SK-N-SH treated with all-trans-retinoic acid at 6 μM for 48 hours (cell line): Measurements from ENCODE around the gene IGSF6.
"Not testable (repeated sequence)": the region's sequence is repeated elsewhere in the genome, so short reads cannot be mapped to it uniquely, and the experiment has no call there.

ENCODE experiments used
- ATAC-seq: fragments of 200-7000 bp; cut with Tn5 transposase; 3 replicates; pipeline ENCODE4 v1.9.1; 2020; ENCODE audit warnings: mild to moderate bottlenecking, moderate library complexity
- ARNTL ChIP-seq: fragments of 450-650 bp; formaldehyde crosslinking; IDR thresholded peaks from 2 replicates; pipeline ENCODE4 v1.5.0; 2020; ENCODE audit warnings: low read depth, mild to moderate bottlenecking, moderate library complexity, borderline replicate concordance
- BACH2 ChIP-seq: fragments of 250-450 bp; sonication (Bioruptor Pico); IDR thresholded peaks from 2 replicates; pipeline ENCODE4 v1.9.0; 2021; ENCODE audit warnings: mild to moderate bottlenecking, borderline replicate concordance
- CREB5 ChIP-seq: fragments of 250-450 bp; sonication (Bioruptor Pico); IDR thresholded peaks from 2 replicates; pipeline ENCODE4 v1.5.1; 2020; ENCODE audit warnings: low read depth, mild to moderate bottlenecking, moderate library complexity
- CSDC2 ChIP-seq: fragments of 250-450 bp; sonication (Bioruptor Pico); IDR thresholded peaks from 2 replicates; pipeline ENCODE4 v1.5.0; 2020; ENCODE audit warnings: mild to moderate bottlenecking, moderate library complexity
- CSRNP3 ChIP-seq: fragments of 250-450 bp; sonication (Bioruptor Pico); IDR thresholded peaks from 2 replicates; pipeline ENCODE4 v1.5.1; 2021; ENCODE audit warnings: mild to moderate bottlenecking, moderate library complexity
- ESRRG ChIP-seq: fragments of 250-450 bp; sonication (Bioruptor Pico); IDR thresholded peaks from 2 replicates; pipeline ENCODE4 v1.6.1; 2021; ENCODE audit warnings: mild to moderate bottlenecking
- GLIS3 ChIP-seq: fragments of 250-450 bp; sonication (Bioruptor Pico); IDR thresholded peaks from 2 replicates; pipeline ENCODE4 v1.5.0; 2020; ENCODE audit warnings: mild to moderate bottlenecking, moderate library complexity
- ISL1 ChIP-seq: fragments of 250-450 bp; sonication (Bioruptor Pico); IDR thresholded peaks from 2 replicates; pipeline ENCODE4 v2.1.2; 2022; ENCODE audit warnings: mild to moderate bottlenecking, moderate library complexity
- OSR1 ChIP-seq: fragments of 250-450 bp; sonication (Bioruptor Pico); IDR thresholded peaks from 2 replicates; pipeline ENCODE4 v1.8.0; 2022; ENCODE audit warnings: moderate library complexity, mild to moderate bottlenecking, inconsistent platforms
- POU6F1 ChIP-seq: fragments of 250-450 bp; sonication (Bioruptor Pico); IDR thresholded peaks from 2 replicates; pipeline ENCODE4 v1.8.0; 2021; ENCODE audit warnings: low read depth, mild to moderate bottlenecking, moderate library complexity, borderline replicate concordance
- PPARA ChIP-seq: fragments of 250-450 bp; sonication (Bioruptor Pico); IDR thresholded peaks from 2 replicates; pipeline ENCODE4 v1.5.0; 2020; ENCODE audit warnings: mild to moderate bottlenecking, borderline replicate concordance
- RARB ChIP-seq: fragments of 250-450 bp; sonication (Bioruptor Pico); IDR thresholded peaks from 2 replicates; pipeline ENCODE4 v1.8.0; 2021; ENCODE audit warnings: mild to moderate bottlenecking, moderate library complexity
- SNAI2 ChIP-seq: fragments of 250-450 bp; sonication (Bioruptor Pico); IDR thresholded peaks from 2 replicates; pipeline ENCODE4 v1.5.0; 2020; ENCODE audit warnings: mild to moderate bottlenecking, moderate library complexity
- TCF4 ChIP-seq: fragments of 250-450 bp; sonication (Bioruptor Pico); IDR thresholded peaks from 2 replicates; pipeline ENCODE4 v1.8.0; 2021; ENCODE audit warnings: mild to moderate bottlenecking, moderate library complexity, borderline replicate concordance
- TOX ChIP-seq: fragments of 250-450 bp; sonication (Bioruptor Pico); IDR thresholded peaks from 2 replicates; pipeline ENCODE4 v1.8.0; 2021; ENCODE audit warnings: mild to moderate bottlenecking, moderate library complexity, borderline replicate concordance
- TSHZ2 ChIP-seq: fragments of 250-450 bp; sonication (Bioruptor Pico); IDR thresholded peaks from 2 replicates; pipeline ENCODE4 v1.5.0; 2020; ENCODE audit warnings: mild to moderate bottlenecking, moderate library complexity
- ZC3H10 ChIP-seq: fragments of 250-450 bp; sonication (Bioruptor Pico); IDR thresholded peaks from 2 replicates; pipeline ENCODE4 v1.5.1; 2021; ENCODE audit warnings: mild to moderate bottlenecking, moderate library complexity
- ZFP3 ChIP-seq: fragments of 250-450 bp; sonication (Bioruptor Pico); IDR thresholded peaks from 2 replicates; pipeline ENCODE4 v1.5.0; 2020; ENCODE audit warnings: mild to moderate bottlenecking, moderate library complexity
- ZFP30 ChIP-seq: fragments of 450-650 bp; formaldehyde crosslinking; IDR thresholded peaks from 2 replicates; pipeline ENCODE4 v1.5.0; 2022; ENCODE audit warnings: mild to moderate bottlenecking, moderate library complexity
- ZNF565 ChIP-seq: fragments of 450-650 bp; formaldehyde crosslinking; conservative IDR thresholded peaks from 2 replicates; pipeline ENCODE4 v1.5.0; 2020; ENCODE audit warnings: low read depth, mild to moderate bottlenecking, moderate library complexity
- ZNF70 ChIP-seq: fragments of 450-650 bp; formaldehyde crosslinking; IDR thresholded peaks from 2 replicates; pipeline ENCODE4 v1.5.0; 2020; ENCODE audit warnings: mild to moderate bottlenecking, moderate library complexity
- ZNF8 ChIP-seq: fragments of 450-650 bp; formaldehyde crosslinking; IDR thresholded peaks from 2 replicates; pipeline ENCODE4 v1.5.0; 2020; ENCODE audit warnings: mild to moderate bottlenecking, moderate library complexity

IGSF6 gene

GRCh38 chr16:21650521-21650920 lies 1.9 kb downstream of the IGSF6 start:
- TF ChIP-seq CSDC2 (CRISPR knock-in tag) (no peak), BACH2 (CRISPR knock-in tag) (no peak), ZC3H10 (CRISPR knock-in tag) (no peak), GLIS3 (no peak), ZFP30 (CRISPR knock-in tag) (no peak), ISL1 (CRISPR knock-in tag) (no peak), TOX (CRISPR knock-in tag) (no peak), ZFP3 (CRISPR knock-in tag) (no peak), TCF4 (CRISPR knock-in tag) (no peak), CREB5 (no peak), SNAI2 (no peak)
- no peak for ATAC-seq

GRCh38 chr16:21649826-21650406 lies 2.5 kb downstream of the IGSF6 start:
- ATAC-seq, result not testable (repeated sequence)

- ATAC-seq, result no peak
- TF ChIP-seq ZNF565 (CRISPR knock-in tag) (no peak), ARNTL (no peak), GLIS3 (no peak), SNAI2 (no peak), ISL1 (CRISPR knock-in tag) (no peak), PPARA (CRISPR knock-in tag) (no peak), POU6F1 (CRISPR knock-in tag) (no peak), TCF4 (CRISPR knock-in tag) (no peak), OSR1 (no peak), ZNF70 (no peak), RARB (CRISPR knock-in tag) (no peak), ESRRG (CRISPR knock-in tag) (no peak), ZFP30 (CRISPR knock-in tag) (no peak), ZFP3 (CRISPR knock-in tag) (no peak), ZC3H10 (CRISPR knock-in tag) (no peak), BACH2 (CRISPR knock-in tag) (no peak)
Measured at GRCh38 chr16:21647562-21648164, 4.7 kb downstream of the IGSF6 start.

GRCh38 chr16:21646721-21647561 lies 5.5 kb downstream of the IGSF6 start:
- no peak for ATAC-seq
- TF ChIP-seq BACH2 (CRISPR knock-in tag), result no peak
- TF ChIP-seq SNAI2, result no peak
- TF ChIP-seq, all 23 proteins: peak for 0

GRCh38 chr16:21646091-21646490 lies 6.3 kb downstream of the IGSF6 start:
- ATAC-seq, result no peak
- TF ChIP-seq ZFP3 (CRISPR knock-in tag) (no peak), ZNF565 (CRISPR knock-in tag) (no peak), PPARA (CRISPR knock-in tag) (no peak), ZC3H10 (CRISPR knock-in tag) (no peak), ZFP30 (CRISPR knock-in tag) (no peak), TSHZ2 (no peak), ARNTL (no peak), CSRNP3 (CRISPR knock-in tag) (no peak), ZNF8 (CRISPR knock-in tag) (no peak), ZNF70 (no peak), TCF4 (CRISPR knock-in tag) (no peak), CSDC2 (CRISPR knock-in tag) (no peak), ISL1 (CRISPR knock-in tag) (no peak), GLIS3 (no peak), SNAI2 (no peak), OSR1 (no peak), TOX (CRISPR knock-in tag) (no peak)
